Suprapubic skin (tissue), 4 donors: ENCODE measurements around the gene ARHGEF39.

Experiments
- CTCF ChIP-seq, 2 donors: fragments of 200-600 bp in 1 of 2; fragments of 450-650 bp in 1 of 2; sonication (generic) in 1 of 2; IDR thresholded peaks; one replicate each; pipeline ENCODE4 v1.5.1; 2016 to 2019; ENCODE audit warnings: antibody characterized with exemption in 2 of 2, mild to moderate bottlenecking in 1 of 2, moderate library complexity in 1 of 2
- EP300 ChIP-seq: sonication (generic); formaldehyde crosslinking; IDR thresholded peaks from one replicate; pipeline ENCODE4 v1.6.1; 2017; ENCODE audit warnings: antibody characterized with exemption
- POLR2A ChIP-seq, 2 donors: fragments of 450-650 bp; IDR thresholded peaks; one replicate each; pipeline ENCODE4 v1.6.1; 2017; ENCODE audit warnings: antibody characterized with exemption in 2 of 2, mild to moderate bottlenecking in 2 of 2, moderate library complexity in 2 of 2
- POLR2AphosphoS5 ChIP-seq, 3 donors: sonication (generic); formaldehyde crosslinking; IDR thresholded peaks; one replicate each; pipeline ENCODE4 v1.6.1; 2017; ENCODE audit warnings: antibody characterized with exemption in 3 of 3

GRCh38 chr9:35658137-35658967 is 6.6 kb downstream of the ARHGEF39 start, which contains the start of gene CCDC107:
- TF ChIP-seq CTCF (IDR thresholded peaks at IDR 0.05) (peak in 1 of 2 donors; percentile 73), POLR2A (IDR thresholded peaks at IDR 0.05) (peak; percentile 76 to 88), POLR2AphosphoS5 (IDR thresholded peaks at IDR 0.05) (no peak), EP300 (no peak)
